ENCODE data around the gene SP1. TPM values are rescaled to one million over a fixed set of nuclear protein-coding genes. Genes with fewer than 3 reads are reported as not detected.

The SP1 gene
- total and polyA plus RNA-seq, 9 of the 15 experiments (the other 6 are each of a cell fraction or from before 2014, with no cell fraction given) = 8.0 to 65.5 (median 41.6) TPM

DNA sequence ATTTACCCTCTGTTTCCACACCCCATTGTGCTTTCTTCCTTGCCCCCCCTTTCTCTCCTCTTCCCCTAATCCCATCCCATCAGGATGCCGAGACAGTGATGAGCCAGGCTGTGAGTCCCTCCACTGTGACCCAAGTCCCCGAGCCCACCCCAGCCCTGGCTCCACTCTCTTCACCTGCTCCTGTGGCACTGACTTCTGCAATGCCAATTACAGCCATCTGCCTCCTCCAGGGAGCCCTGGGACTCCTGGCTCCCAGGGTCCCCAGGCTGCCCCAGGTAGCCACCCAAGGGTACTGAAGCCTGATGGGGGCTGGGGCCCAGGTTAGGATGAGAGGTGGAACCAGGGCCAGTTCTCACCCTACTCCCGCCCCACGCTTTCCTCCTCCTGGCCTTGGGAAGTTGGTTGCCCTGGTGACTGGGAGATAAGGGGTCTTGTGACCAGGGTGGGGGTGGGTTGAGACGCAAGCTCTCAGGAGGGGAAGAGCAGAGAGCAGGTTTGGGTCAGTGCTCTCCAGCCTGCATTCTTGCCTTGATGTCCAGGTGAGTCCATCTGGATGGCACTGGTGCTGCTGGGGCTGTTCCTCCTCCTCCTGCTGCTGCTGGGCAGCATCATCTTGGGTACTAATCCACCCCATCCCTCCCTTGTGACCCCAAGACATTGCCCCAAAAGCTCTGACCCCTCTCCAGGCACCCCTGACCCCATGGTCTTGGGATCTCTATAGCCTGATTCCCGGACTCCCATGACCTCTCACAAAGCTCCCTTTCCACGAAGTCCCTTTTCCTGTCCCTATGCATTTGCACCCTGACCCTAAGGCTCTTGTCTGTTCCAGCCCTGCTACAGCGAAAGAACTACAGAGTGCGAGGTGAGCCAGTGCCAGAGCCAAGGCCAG, 44.9 kb downstream of the SP1 start (continued):
- peak; percentile 65; the same call in 1 of the 2 replicates for TF ChIP-seq HDGF (IDR thresholded peaks at IDR 0.05)
- TF ChIP-seq, protein P1, sequence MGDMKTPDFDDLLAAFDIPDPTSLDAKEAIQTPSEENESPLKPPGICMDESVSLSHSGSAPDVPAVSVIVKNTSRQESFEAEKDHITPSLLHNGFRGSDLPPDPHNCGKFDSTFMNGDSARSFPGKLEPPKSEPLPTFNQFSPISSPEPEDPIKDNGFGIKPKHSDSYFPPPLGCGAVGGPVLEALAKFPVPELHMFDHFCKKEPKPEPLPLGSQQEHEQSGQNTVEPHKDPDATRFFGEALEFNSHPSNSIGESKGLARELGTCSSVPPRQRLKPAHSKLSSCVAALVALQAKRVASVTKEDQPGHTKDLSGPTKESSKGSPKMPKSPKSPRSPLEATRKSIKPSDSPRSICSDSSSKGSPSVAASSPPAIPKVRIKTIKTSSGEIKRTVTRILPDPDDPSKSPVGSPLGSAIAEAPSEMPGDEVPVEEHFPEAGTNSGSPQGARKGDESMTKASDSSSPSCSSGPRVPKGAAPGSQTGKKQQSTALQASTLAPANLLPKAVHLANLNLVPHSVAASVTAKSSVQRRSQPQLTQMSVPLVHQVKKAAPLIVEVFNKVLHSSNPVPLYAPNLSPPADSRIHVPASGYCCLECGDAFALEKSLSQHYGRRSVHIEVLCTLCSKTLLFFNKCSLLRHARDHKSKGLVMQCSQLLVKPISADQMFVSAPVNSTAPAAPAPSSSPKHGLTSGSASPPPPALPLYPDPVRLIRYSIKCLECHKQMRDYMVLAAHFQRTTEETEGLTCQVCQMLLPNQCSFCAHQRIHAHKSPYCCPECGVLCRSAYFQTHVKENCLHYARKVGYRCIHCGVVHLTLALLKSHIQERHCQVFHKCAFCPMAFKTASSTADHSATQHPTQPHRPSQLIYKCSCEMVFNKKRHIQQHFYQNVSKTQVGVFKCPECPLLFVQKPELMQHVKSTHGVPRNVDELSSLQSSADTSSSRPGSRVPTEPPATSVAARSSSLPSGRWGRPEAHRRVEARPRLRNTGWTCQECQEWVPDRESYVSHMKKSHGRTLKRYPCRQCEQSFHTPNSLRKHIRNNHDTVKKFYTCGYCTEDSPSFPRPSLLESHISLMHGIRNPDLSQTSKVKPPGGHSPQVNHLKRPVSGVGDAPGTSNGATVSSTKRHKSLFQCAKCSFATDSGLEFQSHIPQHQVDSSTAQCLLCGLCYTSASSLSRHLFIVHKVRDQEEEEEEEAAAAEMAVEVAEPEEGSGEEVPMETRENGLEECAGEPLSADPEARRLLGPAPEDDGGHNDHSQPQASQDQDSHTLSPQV (IDR thresholded peaks at IDR 0.05) = 0 out of 2 replicates have a peak, but pooled peaks have one; percentile 12
- TF ChIP-seq, protein P2, sequence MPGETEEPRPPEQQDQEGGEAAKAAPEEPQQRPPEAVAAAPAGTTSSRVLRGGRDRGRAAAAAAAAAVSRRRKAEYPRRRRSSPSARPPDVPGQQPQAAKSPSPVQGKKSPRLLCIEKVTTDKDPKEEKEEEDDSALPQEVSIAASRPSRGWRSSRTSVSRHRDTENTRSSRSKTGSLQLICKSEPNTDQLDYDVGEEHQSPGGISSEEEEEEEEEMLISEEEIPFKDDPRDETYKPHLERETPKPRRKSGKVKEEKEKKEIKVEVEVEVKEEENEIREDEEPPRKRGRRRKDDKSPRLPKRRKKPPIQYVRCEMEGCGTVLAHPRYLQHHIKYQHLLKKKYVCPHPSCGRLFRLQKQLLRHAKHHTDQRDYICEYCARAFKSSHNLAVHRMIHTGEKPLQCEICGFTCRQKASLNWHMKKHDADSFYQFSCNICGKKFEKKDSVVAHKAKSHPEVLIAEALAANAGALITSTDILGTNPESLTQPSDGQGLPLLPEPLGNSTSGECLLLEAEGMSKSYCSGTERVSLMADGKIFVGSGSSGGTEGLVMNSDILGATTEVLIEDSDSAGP (CRISPR knock-in tag; IDR thresholded peaks at IDR 0.05) = no peak
- 0 out of 2 replicates have a peak, but pooled peaks have one; percentile 16 for TF ChIP-seq ZNF76 (CRISPR knock-in tag; IDR thresholded peaks at IDR 0.05; ENCODE audit: borderline replicate concordance)
- no peak for TF ChIP-seq IRF1 (CRISPR knock-in tag; IDR thresholded peaks at IDR 0.05; ENCODE audit: borderline replicate concordance)
- peak; percentile 29 for TF ChIP-seq CXXC5 (CRISPR knock-in tag; IDR thresholded peaks at IDR 0.05)
- no peak for TF ChIP-seq MTF1 (CRISPR knock-in tag; IDR thresholded peaks at IDR 0.05; ENCODE audit: borderline replicate concordance)
- TF ChIP-seq EHMT2 (IDR thresholded peaks at IDR 0.05) = no peak
- TF ChIP-seq RBM39 (optimal IDR thresholded peaks at IDR 0.05; ENCODE audit: low read depth, low read length) = no peak
- TF ChIP-seq CREM (IDR thresholded peaks at IDR 0.05; ENCODE audit: low read depth) = peak; percentile 54
- TF ChIP-seq TOE1 (IDR thresholded peaks at IDR 0.05; ENCODE audit: borderline replicate concordance) = peak; percentile 88
- TF ChIP-seq TOE1 (CRISPR knock-in tag; IDR thresholded peaks at IDR 0.05; ENCODE audit: borderline replicate concordance, low read depth) = no peak
- TF ChIP-seq RAD51 (IDR thresholded peaks at IDR 0.05; ENCODE audit: borderline replicate concordance, low read depth) = peak; percentile 68
- peak; percentile 80; the same call in 1 of the 2 replicates for TF ChIP-seq CTBP1 (IDR thresholded peaks at IDR 0.05; ENCODE audit: borderline replicate concordance)
- peak in 1 of 2 experiments; percentile 42 for TF ChIP-seq E2F6 (IDR thresholded peaks at IDR 0.05; ENCODE audit: borderline replicate concordance in 1 of 2, extremely low read depth in 1 of 2, insufficient read depth in 1 of 2, insufficient read length in 1 of 2, low read depth in 1 of 2, low read length in 1 of 2, poor library complexity in 1 of 2, severe bottlenecking in 1 of 2)
- TF ChIP-seq PHB (CRISPR knock-in tag; IDR thresholded peaks at IDR 0.05) = no peak
- TF ChIP-seq MXD1 (CRISPR knock-in tag; IDR thresholded peaks at IDR 0.05; ENCODE audit: borderline replicate concordance, poor library complexity, severe bottlenecking) = no peak
